Heart left ventricle (tissue), 13 donors: Measurements from ENCODE around the gene SP6.

Experiments used
- CTCF ChIP-seq, 12 donors: fragments of 200-600 bp; sonication (generic) in 4 of 12; IDR thresholded peaks; one replicate each; pipeline versions ENCODE4 v1.5.0 to v1.8.0; 2018 to 2022; ENCODE audit warnings: antibody characterized with exemption in 12 of 12, mild to moderate bottlenecking in 5 of 12
- POLR2A ChIP-seq, 2 donors: fragments of 450-650 bp; IDR thresholded peaks; one replicate each; pipeline ENCODE4 v1.6.1; 2017; ENCODE audit warnings: antibody characterized with exemption in 2 of 2, mild to moderate bottlenecking in 2 of 2, moderate library complexity in 2 of 2
- donor health status: ischemic (EF 13 %, LVEDD 7.1; RV severe dilation, severe dysfunction).
- donor health status: DM: no; HTN: yes; CAD: no.
- donor health status: DM: no; HTN: no; CAD: no.
- donor health status: ischemic (EF 25% LVEDD 6.9; RV normal size, moderate dysfunction).
- donor health status: ischemic (EF 25% LVEDD 5.7; RV mildly dilated, moderate dysfunction).
- donor health status: ischemic (EF 35%, LVEDD 5.7; RV mildly dilated, moderate dysfunction).
- donor health status: nonischemic (EF 11% LVEDD 7.7; RV severe dilation, severe dysfunction).
- donor health status: DM: yes; HTN: yes; CAD: no.
- donor health status: PGD.
- donor health status: ischemic (EF 29% LVEDD 5.4; RV normal size, mild dysfunction).
- donor health status: nonischemic (EF 23%, LVEDD 6.1; RV moderate dilation, normal function).

- TF ChIP-seq CTCF (IDR thresholded peaks at IDR 0.05), result no peak
- TF ChIP-seq POLR2A (IDR thresholded peaks at IDR 0.05), result no peak
Observed at GRCh38 chr17:47823519-47823918, 27.4 kb downstream of the SP6 start.
